ENCODE data around the gene SFI1.

DNA sequence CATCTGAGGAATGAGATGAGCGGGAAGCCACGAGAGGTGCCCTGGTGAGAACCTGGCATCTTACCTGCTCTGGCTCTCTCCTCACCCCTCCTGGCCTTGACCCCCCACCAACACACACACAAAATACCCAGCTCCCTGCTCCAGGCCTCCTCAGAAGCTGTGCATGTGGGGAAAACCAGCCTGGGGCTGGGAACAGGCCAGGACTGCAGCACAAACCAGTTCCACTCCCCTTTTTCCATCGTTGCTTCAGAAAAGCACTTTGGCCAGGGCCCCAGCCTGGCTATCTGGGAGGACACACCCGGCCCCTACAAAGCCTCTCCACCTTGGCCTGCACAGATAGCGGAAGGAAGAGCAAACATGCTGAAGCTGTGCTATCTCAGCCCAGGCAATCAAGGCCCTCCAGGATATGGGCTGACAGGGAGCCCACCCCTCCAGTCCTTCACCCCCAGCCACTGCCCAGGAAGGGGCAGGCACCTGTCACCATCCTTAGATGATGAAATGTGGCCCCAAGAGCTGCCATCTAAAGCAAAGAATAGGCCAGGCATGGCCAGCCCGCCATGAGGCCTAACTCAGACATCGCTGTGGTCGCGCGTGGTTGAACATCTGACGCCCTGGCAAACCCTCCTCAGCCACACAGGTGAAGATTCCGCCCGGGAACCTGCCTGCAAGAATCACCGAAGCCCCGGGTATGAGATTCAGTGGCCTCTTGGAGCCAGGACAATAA lies 130.3 kb downstream of the SFI1 start:
- TF ChIP-seq, protein P1, sequence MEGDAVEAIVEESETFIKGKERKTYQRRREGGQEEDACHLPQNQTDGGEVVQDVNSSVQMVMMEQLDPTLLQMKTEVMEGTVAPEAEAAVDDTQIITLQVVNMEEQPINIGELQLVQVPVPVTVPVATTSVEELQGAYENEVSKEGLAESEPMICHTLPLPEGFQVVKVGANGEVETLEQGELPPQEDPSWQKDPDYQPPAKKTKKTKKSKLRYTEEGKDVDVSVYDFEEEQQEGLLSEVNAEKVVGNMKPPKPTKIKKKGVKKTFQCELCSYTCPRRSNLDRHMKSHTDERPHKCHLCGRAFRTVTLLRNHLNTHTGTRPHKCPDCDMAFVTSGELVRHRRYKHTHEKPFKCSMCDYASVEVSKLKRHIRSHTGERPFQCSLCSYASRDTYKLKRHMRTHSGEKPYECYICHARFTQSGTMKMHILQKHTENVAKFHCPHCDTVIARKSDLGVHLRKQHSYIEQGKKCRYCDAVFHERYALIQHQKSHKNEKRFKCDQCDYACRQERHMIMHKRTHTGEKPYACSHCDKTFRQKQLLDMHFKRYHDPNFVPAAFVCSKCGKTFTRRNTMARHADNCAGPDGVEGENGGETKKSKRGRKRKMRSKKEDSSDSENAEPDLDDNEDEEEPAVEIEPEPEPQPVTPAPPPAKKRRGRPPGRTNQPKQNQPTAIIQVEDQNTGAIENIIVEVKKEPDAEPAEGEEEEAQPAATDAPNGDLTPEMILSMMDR (IDR thresholded peaks at IDR 0.05 in 8 of 11, conservative IDR thresholded peaks at IDR 0.05 in 3 of 11), result no peak
- TF ChIP-seq POLR2A (IDR thresholded peaks at IDR 0.05) (no peak), POLR2AphosphoS5 (IDR thresholded peaks at IDR 0.05) (peak in 2 of 3 donors; percentile 40 to 50)
